NCI-H2081 (cell line): ENCODE results near the gene CHRD.

Experiments used
- DNase-seq, 2 experiments: peaks; one replicate each; lab custom pipeline; 2025; lab: John Stamatoyannopoulos, UW

The CHRD gene

GRCh38 chr3:184382326-184383032 is 2.6 kb downstream of the CHRD start:
- DNase-seq: no peak

GRCh38 chr3:184383033-184383740 is 3.3 kb downstream of the CHRD start:
- DNase-seq: no peak

- DNase-seq: no peak
These were observed 4.5 kb downstream of the CHRD start for GRCh38 chr3:184384342-184384741.

- no peak for DNase-seq
These were observed 5.1 kb downstream of the CHRD start for GRCh38 chr3:184384856-184385422.

- no peak for DNase-seq
These were observed 6.4 kb downstream of the CHRD start for GRCh38 chr3:184386047-184386806.

- DNase-seq: no peak
These were observed 7.4 kb downstream of the CHRD start for GRCh38 chr3:184387174-184387714.

- no peak for DNase-seq
These were observed 8.5 kb downstream of the CHRD start for GRCh38 chr3:184388164-184388935.

GRCh38 chr3:184388936-184389230 is 9.0 kb downstream of the CHRD start:
- DNase-seq: no peak

GRCh38 chr3:184389384-184389783 is 9.5 kb downstream of the CHRD start:
- no peak for DNase-seq

GRCh38 chr3:184389935-184390528 is 10.2 kb downstream of the CHRD start:
- DNase-seq: no peak

GRCh38 chr3:184391266-184391665 is 11.4 kb downstream of the CHRD start:
- DNase-seq: no peak

- no peak for DNase-seq
These were observed 15.4 kb downstream of the CHRD start for GRCh38 chr3:184395320-184395660.

- no peak for DNase-seq
These were observed 19.6 kb downstream of the CHRD start for GRCh38 chr3:184399410-184399809.

- DNase-seq: no peak
These were observed 25.5 kb downstream of the CHRD start for GRCh38 chr3:184405075-184406030.

GRCh38 chr3:184409331-184409926 is 29.6 kb downstream of the CHRD start:
- no peak for DNase-seq

- DNase-seq: no peak
These were observed 30.2 kb downstream of the CHRD start for GRCh38 chr3:184409946-184410500.

- no peak for DNase-seq
These were observed 34.8 kb downstream of the CHRD start for GRCh38 chr3:184414418-184415202.

- no peak for DNase-seq
These were observed 35.3 kb downstream of the CHRD start for GRCh38 chr3:184415203-184415490.
